ENCODE results near the gene WDR7.

Gene WDR7

GRCh38 chr18:57051021-57051656, 400.0 kb downstream of the WDR7 start:
- H3K9me3 ChIP-seq (ENCODE audit: control insufficient read depth, low read length) = no peaks in the 10 kb centered on the region
- H3K27ac ChIP-seq (ENCODE audit: low read depth, low read length, severe bottlenecking) = no peak overlapping the region
- 58 to 89% methylated on average over 2 to 3 of the region's 3 CpGs for WGBS, 2 experiments (ENCODE audit: insufficient coverage in 2 of 2)
- no peaks in the 10 kb centered on the region for H3K36me3 ChIP-seq (ENCODE audit: control insufficient read depth, insufficient read depth, low read length)
- no peaks in the 10 kb centered on the region for H3K4me1 ChIP-seq (ENCODE audit: control insufficient read depth, insufficient read depth, low read length, poor library complexity, severe bottlenecking)
- H3K4me3 ChIP-seq (ENCODE audit: extremely low read depth, insufficient read depth, low read length, poor library complexity, severe bottlenecking) = no peak overlapping the region

GRCh38 chr18:57051657-57052044, 400.5 kb downstream of the WDR7 start:
- H3K4me3 ChIP-seq (ENCODE audit: extremely low read depth, insufficient read depth, low read length, poor library complexity, severe bottlenecking) = no peak overlapping the region
- 73 to 81% methylated on average over 3 of the region's 4 CpGs for WGBS, 2 experiments (ENCODE audit: insufficient coverage in 2 of 2)
- no peaks in the 10 kb centered on the region for H3K9me3 ChIP-seq (ENCODE audit: control insufficient read depth, low read length)
- no peaks in the 10 kb centered on the region for H3K4me1 ChIP-seq (ENCODE audit: control insufficient read depth, insufficient read depth, low read length, poor library complexity, severe bottlenecking)
- H3K36me3 ChIP-seq (ENCODE audit: control insufficient read depth, insufficient read depth, low read length) = no peaks in the 10 kb centered on the region
- no peak overlapping the region for H3K27ac ChIP-seq (ENCODE audit: low read depth, low read length, severe bottlenecking)

GRCh38 chr18:57052173-57052572, 401.0 kb downstream of the WDR7 start:
- H3K27ac ChIP-seq (ENCODE audit: low read depth, low read length, severe bottlenecking) = no peak overlapping the region
- WGBS, 2 experiments (ENCODE audit: insufficient coverage in 2 of 2) = 63 to 86% methylated on average over 1 of the region's 4 CpGs
- no peak overlapping the region for H3K4me3 ChIP-seq (ENCODE audit: extremely low read depth, insufficient read depth, low read length, poor library complexity, severe bottlenecking)
- no peaks in the 10 kb centered on the region for H3K9me3 ChIP-seq (ENCODE audit: control insufficient read depth, low read length)
- H3K36me3 ChIP-seq (ENCODE audit: control insufficient read depth, insufficient read depth, low read length) = no peaks in the 10 kb centered on the region
- H3K4me1 ChIP-seq (ENCODE audit: control insufficient read depth, insufficient read depth, low read length, poor library complexity, severe bottlenecking) = no peaks in the 10 kb centered on the region

GRCh38 chr18:57052759-57053158, 401.6 kb downstream of the WDR7 start:
- no peaks in the 10 kb centered on the region for H3K36me3 ChIP-seq (ENCODE audit: control insufficient read depth, insufficient read depth, low read length)
- H3K27ac ChIP-seq (ENCODE audit: low read depth, low read length, severe bottlenecking) = no peak overlapping the region
- WGBS, 2 experiments (ENCODE audit: insufficient coverage in 2 of 2) = 90 to 98% methylated on average over 5 of the region's 5 CpGs
- no peak overlapping the region for H3K4me3 ChIP-seq (ENCODE audit: extremely low read depth, insufficient read depth, low read length, poor library complexity, severe bottlenecking)
- no peaks in the 10 kb centered on the region for H3K4me1 ChIP-seq (ENCODE audit: control insufficient read depth, insufficient read depth, low read length, poor library complexity, severe bottlenecking)
- no peaks in the 10 kb centered on the region for H3K9me3 ChIP-seq (ENCODE audit: control insufficient read depth, low read length)

GRCh38 chr18:57054891-57055290, 403.7 kb downstream of the WDR7 start:
- H3K9me3 ChIP-seq (ENCODE audit: control insufficient read depth, low read length) = no peaks in the 10 kb centered on the region
- WGBS, 2 experiments (ENCODE audit: insufficient coverage in 2 of 2) = 92 to 100% methylated on average over 2 of the region's 3 CpGs

GRCh38 chr18:57057890-57058289, 406.7 kb downstream of the WDR7 start:
- WGBS, 2 experiments (ENCODE audit: insufficient coverage in 2 of 2) = 82 to 89% methylated on average over 2 to 5 of the region's 6 CpGs
- Histone ChIP-seq H3K27ac (ENCODE audit: low read depth, low read length, severe bottlenecking) (no peak overlapping the region), H3K9me3 (ENCODE audit: control insufficient read depth, low read length) (no peaks in the 10 kb centered on the region), H3K4me3 (ENCODE audit: extremely low read depth, insufficient read depth, low read length, poor library complexity, severe bottlenecking) (no peak overlapping the region), H3K36me3 (ENCODE audit: control insufficient read depth, insufficient read depth, low read length) (no peaks in the 10 kb centered on the region), H3K4me1 (ENCODE audit: control insufficient read depth, insufficient read depth, low read length, poor library complexity, severe bottlenecking) (no peaks in the 10 kb centered on the region)

More at GRCh38 chr18:57054891-57055290, 403.7 kb downstream of the WDR7 start:
- H3K36me3 ChIP-seq (ENCODE audit: control insufficient read depth, insufficient read depth, low read length) = no peaks in the 10 kb centered on the region
- no peaks in the 10 kb centered on the region for H3K4me1 ChIP-seq (ENCODE audit: control insufficient read depth, insufficient read depth, low read length, poor library complexity, severe bottlenecking)
- no peak overlapping the region for H3K27ac ChIP-seq (ENCODE audit: low read depth, low read length, severe bottlenecking)
- no peak overlapping the region for H3K4me3 ChIP-seq (ENCODE audit: extremely low read depth, insufficient read depth, low read length, poor library complexity, severe bottlenecking)

GRCh38 chr18:57058734-57059133, 407.6 kb downstream of the WDR7 start:
- 83 to 93% methylated on average over 3 of the region's 4 CpGs for WGBS, 2 experiments (ENCODE audit: insufficient coverage in 2 of 2)
- no peaks in the 10 kb centered on the region for H3K4me1 ChIP-seq (ENCODE audit: control insufficient read depth, insufficient read depth, low read length, poor library complexity, severe bottlenecking)
- H3K4me3 ChIP-seq (ENCODE audit: extremely low read depth, insufficient read depth, low read length, poor library complexity, severe bottlenecking) = no peak overlapping the region
- H3K27ac ChIP-seq (ENCODE audit: low read depth, low read length, severe bottlenecking) = no peak overlapping the region
- H3K36me3 ChIP-seq (ENCODE audit: control insufficient read depth, insufficient read depth, low read length) = no peaks in the 10 kb centered on the region
- no peaks in the 10 kb centered on the region for H3K9me3 ChIP-seq (ENCODE audit: control insufficient read depth, low read length)

GRCh38 chr18:57059366-57059765, 408.2 kb downstream of the WDR7 start:
- Histone ChIP-seq H3K9me3 (ENCODE audit: control insufficient read depth, low read length) (no peaks in the 10 kb centered on the region), H3K36me3 (ENCODE audit: control insufficient read depth, insufficient read depth, low read length) (no peaks in the 10 kb centered on the region), H3K27ac (ENCODE audit: low read depth, low read length, severe bottlenecking) (no peak overlapping the region), H3K4me1 (ENCODE audit: control insufficient read depth, insufficient read depth, low read length, poor library complexity, severe bottlenecking) (no peaks in the 10 kb centered on the region), H3K4me3 (ENCODE audit: extremely low read depth, insufficient read depth, low read length, poor library complexity, severe bottlenecking) (no peak overlapping the region)
- 94 to 100% methylated on average over 3 to 5 of the region's 5 CpGs for WGBS, 2 experiments (ENCODE audit: insufficient coverage in 2 of 2)

- Histone ChIP-seq H3K4me3 (ENCODE audit: extremely low read depth, insufficient read depth, low read length, poor library complexity, severe bottlenecking) (no peak overlapping the region), H3K36me3 (ENCODE audit: control insufficient read depth, insufficient read depth, low read length) (no peaks in the 10 kb centered on the region)
- 86 to 95% methylated on average over 7 to 8 of the region's 8 CpGs for WGBS, 2 experiments (ENCODE audit: insufficient coverage in 2 of 2)
Measured at GRCh38 chr18:57060814-57061213, 409.7 kb downstream of the WDR7 start.

GRCh38 chr18:57062178-57062577, 411.0 kb downstream of the WDR7 start:
- Histone ChIP-seq H3K4me1 (ENCODE audit: control insufficient read depth, insufficient read depth, low read length, poor library complexity, severe bottlenecking) (no peaks in the 10 kb centered on the region), H3K27ac (ENCODE audit: low read depth, low read length, severe bottlenecking) (no peak overlapping the region), H3K9me3 (ENCODE audit: control insufficient read depth, low read length) (no peaks in the 10 kb centered on the region), H3K4me3 (ENCODE audit: extremely low read depth, insufficient read depth, low read length, poor library complexity, severe bottlenecking) (no peak overlapping the region), H3K36me3 (ENCODE audit: control insufficient read depth, insufficient read depth, low read length) (no peaks in the 10 kb centered on the region)
- 67 to 97% methylated on average over 1 to 3 of the region's 4 CpGs for WGBS, 2 experiments (ENCODE audit: insufficient coverage in 2 of 2)

More at GRCh38 chr18:57060814-57061213, 409.7 kb downstream of the WDR7 start:
- no peaks in the 10 kb centered on the region for H3K4me1 ChIP-seq (ENCODE audit: control insufficient read depth, insufficient read depth, low read length, poor library complexity, severe bottlenecking)
- no peaks in the 10 kb centered on the region for H3K9me3 ChIP-seq (ENCODE audit: control insufficient read depth, low read length)
- no peak overlapping the region for H3K27ac ChIP-seq (ENCODE audit: low read depth, low read length, severe bottlenecking)

- WGBS, 2 experiments (ENCODE audit: insufficient coverage in 2 of 2) = 87 to 96% methylated on average over 7 to 11 of the region's 11 CpGs
- no peak overlapping the region for H3K4me3 ChIP-seq (ENCODE audit: extremely low read depth, insufficient read depth, low read length, poor library complexity, severe bottlenecking)
- H3K36me3 ChIP-seq (ENCODE audit: control insufficient read depth, insufficient read depth, low read length) = no peaks in the 10 kb centered on the region
- no peaks in the 10 kb centered on the region for H3K4me1 ChIP-seq (ENCODE audit: control insufficient read depth, insufficient read depth, low read length, poor library complexity, severe bottlenecking)
- no peak overlapping the region for H3K27ac ChIP-seq (ENCODE audit: low read depth, low read length, severe bottlenecking)
- no peaks in the 10 kb centered on the region for H3K9me3 ChIP-seq (ENCODE audit: control insufficient read depth, low read length)
Measured at GRCh38 chr18:57062844-57063243, 411.7 kb downstream of the WDR7 start.
